Endothelial cell of coronary artery (primary cell): ENCODE results near the gene KLK13. TPM values are rescaled to one million over a fixed set of nuclear protein-coding genes. Genes with fewer than 3 reads are reported as not detected.

ENCODE experiments used
- total RNA-seq: library from RNA; depleted of rRNA; stranded (reverse); fragments of >200 nt; gene quantifications from 2 replicates; pipeline ENCODE4 v1.2.3, GENCODE V29; 2014

KLK13 gene, protein sequence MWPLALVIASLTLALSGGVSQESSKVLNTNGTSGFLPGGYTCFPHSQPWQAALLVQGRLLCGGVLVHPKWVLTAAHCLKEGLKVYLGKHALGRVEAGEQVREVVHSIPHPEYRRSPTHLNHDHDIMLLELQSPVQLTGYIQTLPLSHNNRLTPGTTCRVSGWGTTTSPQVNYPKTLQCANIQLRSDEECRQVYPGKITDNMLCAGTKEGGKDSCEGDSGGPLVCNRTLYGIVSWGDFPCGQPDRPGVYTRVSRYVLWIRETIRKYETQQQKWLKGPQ
- not detected in 2 replicates for total RNA-seq

DNA sequence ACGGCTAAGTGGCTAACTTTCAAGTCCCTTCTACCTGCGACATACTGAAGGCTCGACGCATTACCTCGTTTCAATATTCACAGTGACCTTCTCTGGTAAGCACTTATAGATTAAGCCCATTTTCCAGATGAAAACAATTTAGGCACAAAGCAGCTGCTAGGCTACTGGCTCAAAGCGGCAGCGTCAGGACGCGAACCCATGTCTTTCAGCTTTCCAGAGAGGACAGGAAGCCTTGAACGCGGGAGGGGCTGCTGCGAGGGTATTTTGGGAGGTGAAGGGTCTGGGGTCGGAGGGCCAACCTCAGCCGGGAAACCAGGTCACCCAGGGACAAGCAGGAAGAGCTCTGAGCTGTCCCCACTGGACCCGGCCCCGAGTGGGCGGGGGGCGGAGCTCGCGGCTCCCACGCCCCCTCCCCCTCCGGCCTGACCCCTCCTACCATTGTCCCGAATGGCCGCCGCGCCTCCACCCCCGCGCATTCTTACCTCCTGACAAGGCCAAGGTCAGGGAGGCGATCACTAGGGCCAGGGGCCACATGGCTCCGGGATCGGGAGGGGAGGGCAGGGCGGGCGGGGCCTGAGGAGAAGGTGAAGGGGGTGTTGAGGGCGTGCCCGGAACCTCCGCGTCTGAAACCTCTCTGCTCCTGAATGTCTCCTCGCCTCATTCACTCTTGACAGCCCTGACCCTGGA, at the start of gene KLK13:
Gene KLK13, minus strand, starts transcription at position 559 of the 687 bp plus-strand sequence. Its CDS starts 25 bp downstream, at position 534.

DNA sequence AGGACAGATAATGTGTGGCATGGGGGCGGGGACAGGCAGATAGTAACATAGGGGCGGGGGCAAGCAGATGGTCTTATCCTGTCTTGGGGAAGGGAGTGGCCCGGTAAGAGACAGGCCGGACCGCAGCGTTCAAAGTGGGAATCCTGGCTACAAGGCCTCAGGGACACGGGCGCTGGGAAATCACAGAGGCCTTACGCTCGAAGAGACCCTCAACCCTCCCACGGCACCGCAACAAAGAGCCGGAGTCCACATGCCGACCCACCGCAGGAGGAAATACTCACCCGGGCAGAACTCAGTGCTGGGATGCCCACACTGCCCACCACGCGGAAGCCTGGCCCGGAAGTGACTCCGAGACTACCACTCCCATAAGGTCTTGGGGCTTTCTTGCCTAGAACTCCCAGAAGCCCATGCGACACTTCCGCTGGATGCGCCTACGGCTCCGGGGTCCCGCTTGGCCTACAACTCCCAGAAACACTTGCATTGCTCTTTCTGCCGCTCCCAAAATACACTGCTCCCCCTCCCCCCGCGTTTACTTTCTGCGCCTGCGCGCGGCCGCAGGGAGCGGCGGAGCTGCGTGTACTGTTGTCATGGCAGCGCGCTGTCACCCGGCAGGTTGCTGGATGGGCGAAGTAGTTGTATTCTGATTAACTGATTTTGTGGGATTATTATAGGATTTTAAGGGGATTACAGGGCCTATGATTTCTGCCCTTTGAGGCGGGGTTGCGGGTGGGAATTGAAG, 43.3 kb upstream of the KLK13 start, which contains the start of gene CTU1:
Gene CTU1, minus strand, starts transcription at position 344 of the 739 bp plus-strand sequence. CDS start 3,840 bp downstream, outside the sequence.

DNA sequence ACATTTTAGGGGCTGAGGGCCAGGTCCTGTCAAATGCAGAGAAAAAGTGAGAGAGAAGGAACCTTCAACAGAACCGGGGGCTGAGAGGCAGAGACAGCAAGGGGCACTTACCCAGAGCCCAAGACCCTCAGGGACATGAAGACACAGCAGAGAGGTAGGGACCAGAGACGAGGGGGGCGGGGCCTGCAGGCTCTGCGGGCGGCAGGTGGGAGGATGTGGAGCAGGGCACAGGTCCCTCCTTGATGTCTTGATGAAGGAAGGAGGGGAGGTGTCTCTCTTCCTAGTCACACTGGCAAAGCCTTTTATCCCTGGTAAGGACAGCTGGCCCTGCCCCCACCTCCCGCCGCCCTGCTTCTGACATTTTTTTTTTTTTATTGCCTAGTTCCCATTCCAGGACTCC, 17.7 kb upstream of the KLK13 start, which contains the start of gene KLK14:
Gene KLK14, minus strand, starts transcription at position 277 of the 400 bp plus-strand sequence. Its CDS starts 273 bp downstream, at position 4.

DNA sequence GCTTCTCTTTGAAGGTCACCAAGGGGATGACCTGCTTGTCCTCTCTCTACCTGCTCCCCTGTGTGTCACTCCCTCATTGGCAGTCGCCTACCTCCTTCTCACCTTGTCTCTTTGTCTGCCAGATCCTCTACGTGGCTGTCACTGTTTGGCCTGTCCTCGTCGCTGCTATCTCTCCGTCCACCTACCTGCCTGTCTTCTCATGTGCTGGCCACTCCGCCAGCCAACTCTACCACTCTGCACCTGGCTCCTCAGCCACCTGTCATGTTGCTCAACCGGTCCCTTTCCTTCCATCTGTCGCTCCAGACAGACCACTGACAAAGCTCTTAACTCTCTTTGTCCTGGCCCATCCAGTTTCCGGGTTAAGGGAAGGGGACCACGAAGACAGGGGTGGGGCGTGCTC, 30.2 kb downstream of the KLK13 start, which contains the start of gene KLK12:
Gene KLK12, minus strand, starts transcription at position 299 of the 400 bp plus-strand sequence. CDS start 381 bp downstream, outside the sequence.

DNA sequence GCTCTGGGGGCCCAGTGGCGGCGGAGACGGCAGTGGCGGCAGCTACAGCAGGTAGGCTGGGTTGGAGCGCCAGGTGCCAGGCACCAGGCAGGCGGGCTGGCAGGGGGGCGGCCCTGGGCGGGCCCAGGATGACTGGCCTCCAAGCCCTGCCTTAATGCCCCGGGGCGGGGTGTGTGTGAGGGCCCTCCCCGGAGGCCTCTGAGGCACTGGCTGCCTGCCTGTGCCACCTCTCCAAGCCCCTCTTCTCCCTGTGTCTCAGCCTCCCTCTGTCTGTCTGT, 38.4 kb downstream of the KLK13 start, which contains the start of gene KLK11:
Gene KLK11, minus strand, starts transcription at position 63 of the 278 bp plus-strand sequence. CDS start 985 bp downstream, outside the sequence.

DNA sequence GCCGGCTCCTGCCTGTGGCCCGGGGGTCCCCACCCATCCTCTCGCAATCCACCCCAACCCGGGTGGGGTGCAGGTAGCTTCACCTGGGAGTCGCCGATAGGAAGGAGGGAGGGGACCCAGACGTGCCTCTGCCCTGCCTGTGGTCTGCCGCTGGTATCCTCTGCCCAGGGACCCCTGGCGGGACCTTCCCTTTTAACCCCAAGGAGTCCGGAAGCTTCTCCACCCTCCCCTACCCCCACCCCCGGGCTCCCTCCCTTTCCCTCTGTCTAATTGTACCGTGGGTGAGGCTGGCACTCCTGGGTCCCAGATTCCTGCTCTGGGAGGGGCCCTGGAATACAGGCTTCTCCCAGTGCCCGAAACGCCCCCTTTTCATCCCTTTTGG, 45.4 kb downstream of the KLK13 start, which contains the start of gene KLK10:
Gene KLK10, minus strand, starts transcription at position 166 of the 382 bp plus-strand sequence. CDS start 579 bp downstream, outside the sequence.

Other genes starting within 250 kb of the KLK13 start
- gene KLK1, start 241.3 kb downstream of the KLK13 start, total RNA-seq, result not detected in 2 replicates
- gene KLK15, start 231.5 kb downstream of the KLK13 start, total RNA-seq, result 0.09 TPM in 1 of 2 replicates, not detected in the other
- not detected in 2 replicates for gene KLK3, start 210.2 kb downstream of the KLK13 start, total RNA-seq
- gene KLK2, start 191.7 kb downstream of the KLK13 start, total RNA-seq, result not detected in 2 replicates
- gene KLK4, start 153.7 kb downstream of the KLK13 start, total RNA-seq, result not detected in 2 replicates
- not detected in 2 replicates for gene KLK5, start 112.1 kb downstream of the KLK13 start, total RNA-seq
- 0.09 TPM in 1 of 2 replicates, not detected in the other for gene KLK6, start 95.5 kb downstream of the KLK13 start, total RNA-seq
- gene KLK7, start 81.2 kb downstream of the KLK13 start, total RNA-seq, result not detected in 2 replicates
- gene KLK8, start 63.5 kb downstream of the KLK13 start, total RNA-seq, result not detected in 2 replicates
- under 0.01 TPM in 1 of 2 replicates, not detected in the other for gene KLK10, start 45.4 kb downstream of the KLK13 start, total RNA-seq
- gene KLK11, start 38.5 kb downstream of the KLK13 start, total RNA-seq, result not detected in 2 replicates
- not detected in 2 replicates for gene KLK12, start 30.1 kb downstream of the KLK13 start, total RNA-seq
- 0.19 TPM in 1 of 2 replicates, not detected in the other for gene KLK14, start 17.8 kb upstream of the KLK13 start, total RNA-seq
- gene CTU1, start 43.3 kb upstream of the KLK13 start, total RNA-seq, result 5.8 and 7.3 TPM in 2 replicates
- gene SIGLEC9, start 59.8 kb upstream of the KLK13 start, total RNA-seq, result 0.09 TPM in 1 of 2 replicates, not detected in the other
- gene SIGLEC7, start 77.2 kb upstream of the KLK13 start, total RNA-seq, result under 0.01 TPM in 1 of 2 replicates, not detected in the other
- gene CD33, start 160.0 kb upstream of the KLK13 start, total RNA-seq, result not detected in 2 replicates
- gene SIGLECL1, start 186.0 kb upstream of the KLK13 start, total RNA-seq, result not detected in 2 replicates
- gene IGLON5, start 246.6 kb upstream of the KLK13 start, total RNA-seq, result under 0.01 TPM in 1 of 2 replicates, not detected in the other